Stimulated activated effector memory CD8-positive, alpha-beta T cell treated with anti-CD3 and anti-CD28 coated beads, Interleukin-12 subunit alpha, Interleukin-12 subunit beta, amount 100 ng/mL, for 72 hours (primary cell): ENCODE data around the gene TMEM132E.
A peak's percentile ranks its signal among the peaks of the same experiment; 100 is the strongest.

Source experiments
- ATAC-seq: fragments of 150-1000 bp; cut with Tn5 transposase; 2 replicates; pipeline ENCODE4 v1.10.0; 2021
- DNase-seq, 2 donors: peaks; one replicate each; pipeline ENCODE4 v3.0.0; 2021 to 2022; ENCODE audit warnings: low spot score in 2 of 2
- H3K27ac Mint-ChIP-seq: one replicate; pipeline ENCODE4 v1.8.0; 2022; ENCODE audit warnings: mild to moderate bottlenecking, mixed read lengths
- H3K36me3 Mint-ChIP-seq: one replicate; pipeline ENCODE4 v1.8.0; 2022; ENCODE audit warnings: mild to moderate bottlenecking, mixed read lengths
- H3K4me1 Mint-ChIP-seq: one replicate; pipeline ENCODE4 v1.8.0; 2022; ENCODE audit warnings: mixed read lengths
- H3K4me3 Mint-ChIP-seq: one replicate; pipeline ENCODE4 v1.8.0; 2022; ENCODE audit warnings: mild to moderate bottlenecking, mixed read lengths
- H3K9me3 Mint-ChIP-seq: one replicate; pipeline ENCODE4 v1.8.0; 2022; ENCODE audit warnings: mixed read lengths

TMEM132E gene

GRCh38 chr17:34652021-34652555 is 72.7 kb downstream of the TMEM132E start:
- Mint-ChIP-seq H3K4me1 (no peaks in the 10 kb centered on the region), H3K27ac (no peak overlapping the region), H3K4me3 (no peak overlapping the region), H3K9me3 (no peaks in the 10 kb centered on the region), H3K36me3 (no peaks in the 10 kb centered on the region)
- ATAC-seq: no peak
- no peak for DNase-seq

GRCh38 chr17:34653511-34653910 is 74.1 kb downstream of the TMEM132E start:
- Mint-ChIP-seq H3K4me3 (no peak overlapping the region), H3K9me3 (no peaks in the 10 kb centered on the region), H3K4me1 (no peaks in the 10 kb centered on the region), H3K36me3 (no peaks in the 10 kb centered on the region), H3K27ac (no peak overlapping the region)
- ATAC-seq (no peak), DNase-seq (no peak)

GRCh38 chr17:34654276-34654880 is 75.0 kb downstream of the TMEM132E start:
- H3K27ac Mint-ChIP-seq: no peak overlapping the region
- DNase-seq: no peak
- no peaks in the 10 kb centered on the region for H3K4me1 Mint-ChIP-seq
- no peaks in the 10 kb centered on the region for H3K36me3 Mint-ChIP-seq
- H3K9me3 Mint-ChIP-seq: no peaks in the 10 kb centered on the region
- no peak overlapping the region for H3K4me3 Mint-ChIP-seq
- no peak for ATAC-seq

DNA sequence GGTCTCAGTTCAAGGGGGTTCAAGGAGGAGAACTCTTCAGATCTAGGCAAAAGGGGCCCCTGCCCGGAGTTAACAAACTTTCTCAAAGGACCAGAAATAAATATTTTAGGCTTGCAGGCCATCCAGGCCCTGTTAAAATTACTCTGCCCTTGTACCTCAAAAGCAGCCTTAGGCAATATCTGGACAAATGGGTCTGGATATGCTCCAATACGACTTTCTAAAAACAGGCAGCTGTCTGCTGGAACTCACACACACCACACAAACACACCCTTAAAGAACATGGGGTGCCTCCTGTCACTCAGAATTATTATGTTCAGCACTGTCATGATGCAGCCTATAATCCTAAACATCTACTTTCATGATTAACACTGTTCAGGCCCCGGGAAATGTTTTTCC is 75.5 kb downstream of the TMEM132E start:
- Mint-ChIP-seq H3K4me1 (no peaks in the 10 kb centered on the region), H3K36me3 (no peaks in the 10 kb centered on the region), H3K27ac (no peak overlapping the region), H3K4me3 (no peak overlapping the region), H3K9me3 (no peaks in the 10 kb centered on the region)
- no peak for ATAC-seq
- no peak for DNase-seq

GRCh38 chr17:34656801-34657200 is 77.4 kb downstream of the TMEM132E start:
- H3K27ac Mint-ChIP-seq: no peak overlapping the region
- no peaks in the 10 kb centered on the region for H3K9me3 Mint-ChIP-seq
- H3K4me1 Mint-ChIP-seq: no peaks in the 10 kb centered on the region
- ATAC-seq (no peak), DNase-seq (no peak)
- H3K4me3 Mint-ChIP-seq: no peak overlapping the region
- H3K36me3 Mint-ChIP-seq: no peaks in the 10 kb centered on the region

DNA sequence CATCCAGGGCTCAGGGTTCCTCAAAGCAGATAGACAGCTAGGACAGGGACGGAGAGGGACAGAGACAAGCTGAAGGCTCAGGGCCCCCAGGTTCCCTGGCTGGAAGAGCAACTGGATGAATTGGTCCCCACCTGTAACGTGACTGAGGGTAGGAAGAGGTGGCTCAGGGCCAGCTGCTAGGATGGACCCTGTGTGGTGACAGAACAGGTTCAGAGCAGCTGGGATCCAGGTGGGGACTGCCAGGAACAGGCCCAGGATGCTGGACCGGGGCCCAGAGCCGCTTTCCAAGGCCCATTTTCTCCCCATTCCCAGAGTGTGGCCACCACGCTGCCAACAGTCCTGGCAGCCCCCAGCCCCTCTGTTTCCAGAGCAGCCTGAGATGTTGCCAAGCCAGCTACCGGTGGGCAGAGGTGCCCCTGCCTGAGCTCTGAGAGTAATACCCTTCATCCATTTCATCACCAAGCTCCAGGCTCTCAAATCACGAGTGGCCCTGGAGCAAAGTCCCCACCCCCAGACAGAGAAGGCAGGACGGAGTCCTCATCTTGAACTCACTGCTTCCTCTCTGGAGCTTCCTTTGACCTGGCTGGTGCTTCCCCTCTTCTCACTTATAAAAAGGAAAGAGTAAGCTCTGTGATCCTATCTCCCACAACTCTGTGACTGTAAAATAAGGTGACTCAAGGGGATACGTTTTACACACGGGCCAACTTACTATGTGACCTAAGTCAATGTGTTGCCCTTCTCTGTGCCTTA is 79.6 kb downstream of the TMEM132E start:
- Mint-ChIP-seq H3K36me3 (no peaks in the 10 kb centered on the region), H3K9me3 (no peaks in the 10 kb centered on the region), H3K27ac (no peak overlapping the region), H3K4me3 (no peak overlapping the region), H3K4me1 (no peaks in the 10 kb centered on the region)
- DNase-seq: no peak
- peak; percentile 41 for ATAC-seq

DNA sequence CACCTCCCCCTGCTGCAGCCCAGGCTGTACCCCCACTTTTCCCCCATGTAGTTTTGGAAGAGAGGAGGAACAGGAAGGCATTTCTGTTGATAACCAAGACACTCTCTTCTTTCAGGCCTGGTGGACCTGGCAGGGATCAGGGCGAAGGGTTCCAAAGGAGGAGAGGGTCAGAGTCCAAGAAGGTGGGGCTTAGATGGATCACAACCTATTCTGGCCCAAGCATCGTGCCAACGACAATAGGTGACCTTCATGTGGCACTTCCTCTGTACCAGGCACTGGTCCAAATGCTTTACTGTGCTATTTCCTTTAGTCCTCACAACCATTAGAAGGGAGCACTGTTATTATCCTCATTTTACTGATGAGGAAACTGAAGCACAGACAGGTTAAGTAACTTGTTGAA is 84.3 kb downstream of the TMEM132E start:
- H3K27ac Mint-ChIP-seq: no peak overlapping the region
- ATAC-seq: no peak
- no peaks in the 10 kb centered on the region for H3K9me3 Mint-ChIP-seq
- no peaks in the 10 kb centered on the region for H3K36me3 Mint-ChIP-seq
- DNase-seq: no peak
- H3K4me3 Mint-ChIP-seq: no peak overlapping the region
- peaks cover 8% of the 10 kb centered on the region for H3K4me1 Mint-ChIP-seq

DNA sequence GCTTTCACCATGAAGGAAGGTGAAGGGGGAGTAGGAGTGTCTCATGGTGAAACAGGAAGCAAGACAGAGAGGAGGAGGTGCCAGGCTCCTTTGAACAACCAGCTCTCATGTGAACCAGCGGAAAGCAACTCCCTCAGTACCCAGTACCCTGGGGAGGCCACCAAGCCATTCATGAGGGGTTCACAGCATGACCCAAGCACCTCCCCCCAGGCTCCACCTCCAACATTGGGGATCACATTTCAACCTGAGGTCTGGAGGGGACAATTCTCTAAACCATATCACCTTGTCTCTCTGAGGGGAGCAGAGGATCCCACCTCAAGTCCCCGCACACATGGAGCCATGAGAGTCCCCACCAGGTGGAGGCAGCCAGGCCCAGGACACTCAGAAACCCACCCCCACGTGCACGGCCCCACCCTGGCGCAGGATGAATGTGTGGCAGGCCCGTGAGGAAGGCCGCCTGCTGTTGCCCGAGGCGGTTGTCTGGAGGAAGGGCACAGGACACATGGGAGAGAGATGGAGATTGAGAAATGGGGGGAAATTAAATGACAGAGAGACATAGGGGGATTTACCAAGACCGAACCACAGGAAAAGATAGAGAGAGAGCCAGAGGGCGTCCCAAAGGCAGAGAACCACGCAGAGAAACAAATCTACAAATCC is 85.9 kb downstream of the TMEM132E start:
- no peak overlapping the region for H3K27ac Mint-ChIP-seq

GRCh38 chr17:34665819-34666763 is 86.7 kb downstream of the TMEM132E start:
- no peak for DNase-seq
- no peak overlapping the region for H3K4me3 Mint-ChIP-seq
- H3K9me3 Mint-ChIP-seq: no peaks in the 10 kb centered on the region
- peaks cover 8% of the 10 kb centered on the region for H3K4me1 Mint-ChIP-seq
- ATAC-seq: no peak
- H3K27ac Mint-ChIP-seq: no peak overlapping the region
- no peaks in the 10 kb centered on the region for H3K36me3 Mint-ChIP-seq

More for the DNA sequence above, 85.9 kb downstream of the TMEM132E start:
- Mint-ChIP-seq H3K36me3 (no peaks in the 10 kb centered on the region), H3K4me1 (peaks cover 8% of the 10 kb centered on the region), H3K4me3 (no peak overlapping the region), H3K9me3 (no peaks in the 10 kb centered on the region)
- ATAC-seq: no peak
- DNase-seq: no peak

GRCh38 chr17:34667656-34668055 is 88.3 kb downstream of the TMEM132E start:
- peaks cover 8% of the 10 kb centered on the region for H3K4me1 Mint-ChIP-seq
- no peak for ATAC-seq
- DNase-seq: no peak
- no peaks in the 10 kb centered on the region for H3K9me3 Mint-ChIP-seq
- H3K36me3 Mint-ChIP-seq: no peaks in the 10 kb centered on the region
- no peak overlapping the region for H3K4me3 Mint-ChIP-seq
- H3K27ac Mint-ChIP-seq: no peak overlapping the region

GRCh38 chr17:34668206-34668605 is 88.8 kb downstream of the TMEM132E start:
- no peak for DNase-seq
- ATAC-seq: no peak
- Mint-ChIP-seq H3K9me3 (no peaks in the 10 kb centered on the region), H3K4me3 (no peak overlapping the region), H3K27ac (no peak overlapping the region), H3K4me1 (peaks cover 8% of the 10 kb centered on the region), H3K36me3 (no peaks in the 10 kb centered on the region)

DNA sequence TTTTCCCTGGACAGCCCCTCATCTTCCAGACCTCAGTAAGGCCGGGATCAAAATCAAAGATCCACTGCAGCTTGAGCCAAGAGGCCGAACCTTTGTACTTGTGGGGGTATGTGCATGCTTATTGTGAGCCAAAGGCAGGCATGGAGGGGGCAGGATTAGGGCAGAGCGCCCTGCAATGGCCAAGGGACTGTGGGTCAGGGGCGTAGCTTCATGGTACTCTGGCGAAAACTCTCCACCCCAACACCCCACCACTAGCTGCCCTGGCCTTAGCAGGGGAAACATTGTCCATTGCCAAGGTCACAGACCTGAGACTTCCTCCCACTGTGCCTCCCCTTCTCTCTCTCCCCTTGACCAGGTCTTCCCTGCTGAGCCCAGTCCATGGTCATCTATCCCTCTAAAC is 90.1 kb downstream of the TMEM132E start:
- no peak overlapping the region for H3K27ac Mint-ChIP-seq
- ATAC-seq: no peak
- peaks cover 8% of the 10 kb centered on the region for H3K4me1 Mint-ChIP-seq
- H3K4me3 Mint-ChIP-seq: no peak overlapping the region
- H3K9me3 Mint-ChIP-seq: no peaks in the 10 kb centered on the region
- DNase-seq: no peak
- no peaks in the 10 kb centered on the region for H3K36me3 Mint-ChIP-seq

GRCh38 chr17:34670618-34671017 is 91.2 kb downstream of the TMEM132E start:
- H3K36me3 Mint-ChIP-seq: no peaks in the 10 kb centered on the region
- ATAC-seq: no peak
- H3K4me3 Mint-ChIP-seq: no peak overlapping the region
- no peak for DNase-seq
- H3K9me3 Mint-ChIP-seq: no peaks in the 10 kb centered on the region
- peaks cover 2% of the 10 kb centered on the region for H3K4me1 Mint-ChIP-seq
- H3K27ac Mint-ChIP-seq: no peak overlapping the region

DNA sequence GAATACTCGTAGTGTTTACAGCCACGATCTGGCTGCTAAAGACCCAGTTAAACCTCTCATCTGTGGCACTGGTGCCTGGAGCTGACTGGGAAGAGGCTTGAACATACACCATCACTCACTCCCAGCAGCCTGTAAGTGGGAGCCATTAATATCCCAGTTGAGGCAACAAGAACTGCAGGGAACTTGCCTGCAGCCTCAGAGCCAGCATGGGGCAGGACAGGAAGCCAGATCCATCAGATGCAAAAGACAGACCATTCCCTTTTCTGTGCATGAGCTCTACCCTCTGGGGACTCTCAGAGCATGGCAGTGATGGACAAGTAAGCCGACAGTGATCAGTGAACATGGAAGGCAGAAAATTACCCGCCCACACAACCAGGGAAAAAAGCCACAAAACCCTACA is 91.8 kb downstream of the TMEM132E start:
- Mint-ChIP-seq H3K27ac (no peak overlapping the region), H3K4me1 (no peaks in the 10 kb centered on the region), H3K9me3 (no peaks in the 10 kb centered on the region), H3K4me3 (no peak overlapping the region), H3K36me3 (no peaks in the 10 kb centered on the region)
- no peak for ATAC-seq
- no peak for DNase-seq

DNA sequence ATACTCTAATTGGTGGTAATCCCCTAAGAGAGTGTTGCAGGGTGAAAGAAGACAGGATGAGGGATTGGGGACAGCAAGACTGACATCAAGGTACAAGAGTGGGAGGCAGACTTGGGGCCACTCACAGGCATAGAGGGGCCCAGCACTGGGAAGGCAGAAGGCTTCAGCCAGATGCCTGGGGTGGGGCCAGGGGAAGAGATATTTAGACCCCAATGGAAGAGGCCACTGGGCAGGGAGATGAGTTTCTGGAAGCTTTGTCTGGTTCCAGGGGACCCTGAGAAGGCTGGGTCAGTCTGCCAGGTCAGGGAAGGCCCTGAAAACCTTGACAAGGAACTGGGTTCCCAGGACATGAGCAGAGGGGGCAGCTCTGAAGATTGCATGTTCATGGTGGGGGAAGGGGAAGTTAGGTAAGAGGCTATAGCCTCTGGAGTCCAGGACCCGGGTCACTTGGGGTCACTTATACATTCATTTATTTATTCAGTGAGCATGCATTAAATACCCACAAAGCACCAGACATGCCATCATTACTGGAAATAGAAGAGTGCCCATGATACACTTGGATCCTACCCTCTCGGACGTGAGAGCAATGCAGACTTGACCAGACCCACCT is 92.9 kb downstream of the TMEM132E start:
- Mint-ChIP-seq H3K4me3 (no peak overlapping the region), H3K36me3 (no peaks in the 10 kb centered on the region), H3K4me1 (no peaks in the 10 kb centered on the region), H3K9me3 (no peaks in the 10 kb centered on the region), H3K27ac (no peak overlapping the region)
- ATAC-seq (no peak), DNase-seq (no peak)
